ENCODE data around the gene FOXS1. TPM values are rescaled to one million over a fixed set of nuclear protein-coding genes. Genes with fewer than 3 reads are reported as not detected.

The FOXS1 gene
- total RNA-seq, 1 experiment from 2014 or later: 6.3 TPM

DNA sequence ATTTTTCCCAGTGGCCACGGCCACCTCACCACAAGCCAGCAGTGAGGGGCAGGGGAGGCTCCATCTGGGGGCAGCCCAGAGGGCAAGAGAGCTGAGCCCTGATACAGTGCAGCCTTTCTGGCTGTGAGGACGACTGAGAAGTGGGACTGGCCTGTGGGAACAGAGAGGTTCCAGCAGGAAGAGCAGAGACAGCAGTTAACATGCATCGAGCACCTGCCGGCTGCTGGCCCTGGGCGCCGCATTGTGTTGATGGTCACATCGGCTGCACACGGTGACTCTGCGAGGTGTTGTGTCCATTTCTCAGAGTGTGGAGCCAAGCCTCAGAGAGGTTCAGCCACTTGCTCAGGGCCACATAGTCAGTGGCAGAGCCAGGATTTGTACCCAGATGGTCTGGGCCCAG is 9.8 kb downstream of the FOXS1 start:
- CTCF ChIA-PET: interaction anchor here (3.1 to 4.2 kb wide), 2 partner anchors 11 to 16 kb away, joined by 18 to 21 read pairs; no protein-coding TSS in a partner anchor
- TF ChIP-seq SIN3A (IDR thresholded peaks at IDR 0.05; ENCODE audit: borderline replicate concordance, insufficient read depth, low read depth, low read length) (no peak), TCF7L2 (IDR thresholded peaks at IDR 0.05; ENCODE audit: low read depth, low read length) (no peak), POLR2AphosphoS5 (IDR thresholded peaks at IDR 0.05; ENCODE audit: low read depth, low read length) (no peak)
- TF ChIP-seq, protein P1, sequence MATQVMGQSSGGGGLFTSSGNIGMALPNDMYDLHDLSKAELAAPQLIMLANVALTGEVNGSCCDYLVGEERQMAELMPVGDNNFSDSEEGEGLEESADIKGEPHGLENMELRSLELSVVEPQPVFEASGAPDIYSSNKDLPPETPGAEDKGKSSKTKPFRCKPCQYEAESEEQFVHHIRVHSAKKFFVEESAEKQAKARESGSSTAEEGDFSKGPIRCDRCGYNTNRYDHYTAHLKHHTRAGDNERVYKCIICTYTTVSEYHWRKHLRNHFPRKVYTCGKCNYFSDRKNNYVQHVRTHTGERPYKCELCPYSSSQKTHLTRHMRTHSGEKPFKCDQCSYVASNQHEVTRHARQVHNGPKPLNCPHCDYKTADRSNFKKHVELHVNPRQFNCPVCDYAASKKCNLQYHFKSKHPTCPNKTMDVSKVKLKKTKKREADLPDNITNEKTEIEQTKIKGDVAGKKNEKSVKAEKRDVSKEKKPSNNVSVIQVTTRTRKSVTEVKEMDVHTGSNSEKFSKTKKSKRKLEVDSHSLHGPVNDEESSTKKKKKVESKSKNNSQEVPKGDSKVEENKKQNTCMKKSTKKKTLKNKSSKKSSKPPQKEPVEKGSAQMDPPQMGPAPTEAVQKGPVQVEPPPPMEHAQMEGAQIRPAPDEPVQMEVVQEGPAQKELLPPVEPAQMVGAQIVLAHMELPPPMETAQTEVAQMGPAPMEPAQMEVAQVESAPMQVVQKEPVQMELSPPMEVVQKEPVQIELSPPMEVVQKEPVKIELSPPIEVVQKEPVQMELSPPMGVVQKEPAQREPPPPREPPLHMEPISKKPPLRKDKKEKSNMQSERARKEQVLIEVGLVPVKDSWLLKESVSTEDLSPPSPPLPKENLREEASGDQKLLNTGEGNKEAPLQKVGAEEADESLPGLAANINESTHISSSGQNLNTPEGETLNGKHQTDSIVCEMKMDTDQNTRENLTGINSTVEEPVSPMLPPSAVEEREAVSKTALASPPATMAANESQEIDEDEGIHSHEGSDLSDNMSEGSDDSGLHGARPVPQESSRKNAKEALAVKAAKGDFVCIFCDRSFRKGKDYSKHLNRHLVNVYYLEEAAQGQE (IDR thresholded peaks at IDR 0.05; ENCODE audit: insufficient read depth in 1 of 2, low read depth in 2 of 2, low read length in 1 of 2): no peak
- TF ChIP-seq, protein P2, sequence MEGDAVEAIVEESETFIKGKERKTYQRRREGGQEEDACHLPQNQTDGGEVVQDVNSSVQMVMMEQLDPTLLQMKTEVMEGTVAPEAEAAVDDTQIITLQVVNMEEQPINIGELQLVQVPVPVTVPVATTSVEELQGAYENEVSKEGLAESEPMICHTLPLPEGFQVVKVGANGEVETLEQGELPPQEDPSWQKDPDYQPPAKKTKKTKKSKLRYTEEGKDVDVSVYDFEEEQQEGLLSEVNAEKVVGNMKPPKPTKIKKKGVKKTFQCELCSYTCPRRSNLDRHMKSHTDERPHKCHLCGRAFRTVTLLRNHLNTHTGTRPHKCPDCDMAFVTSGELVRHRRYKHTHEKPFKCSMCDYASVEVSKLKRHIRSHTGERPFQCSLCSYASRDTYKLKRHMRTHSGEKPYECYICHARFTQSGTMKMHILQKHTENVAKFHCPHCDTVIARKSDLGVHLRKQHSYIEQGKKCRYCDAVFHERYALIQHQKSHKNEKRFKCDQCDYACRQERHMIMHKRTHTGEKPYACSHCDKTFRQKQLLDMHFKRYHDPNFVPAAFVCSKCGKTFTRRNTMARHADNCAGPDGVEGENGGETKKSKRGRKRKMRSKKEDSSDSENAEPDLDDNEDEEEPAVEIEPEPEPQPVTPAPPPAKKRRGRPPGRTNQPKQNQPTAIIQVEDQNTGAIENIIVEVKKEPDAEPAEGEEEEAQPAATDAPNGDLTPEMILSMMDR (IDR thresholded peaks at IDR 0.05): no peak
- Histone ChIP-seq H3K27ac (ENCODE audit: low read length) (peak overlapping the region; percentile 86), H3K4me3 (ENCODE audit: low read depth in 2 of 2, low read length in 2 of 2) (no peak overlapping the region), H3K27me3 (ENCODE audit: control insufficient read depth, insufficient read depth, low read length) (no peaks in the 10 kb centered on the region), H3K36me3 (ENCODE audit: control insufficient read depth, insufficient read depth, low read length) (no peaks in the 10 kb centered on the region), H3K4me1 (ENCODE audit: control insufficient read depth, insufficient read depth, low read length) (peaks cover 66% of the 10 kb centered on the region), H3K9me3 (ENCODE audit: control insufficient read depth, insufficient read depth, low read depth, low read length) (no peaks in the 10 kb centered on the region)
- intact Hi-C loops (cut with micrococcal nuclease; ENCODE audit: unreplicated experiment): no loop called here
- BruUV-seq (replicated peaks): no TSS peak
- in situ Hi-C loops (cut with HindIII; ENCODE audit: low pct_unique_long_range_greater_than_20kb, low sequenced_read_pairs): no loop called here
- peak; percentile 39 for ATAC-seq
- no peak for DNase-seq (ENCODE audit: low read depth, low spot score)
- POLR2A ChIA-PET: interaction anchor here (0.7 kb wide), 1 partner anchor 188 kb away, joined by 3 read pairs; no protein-coding TSS in a partner anchor

DNA sequence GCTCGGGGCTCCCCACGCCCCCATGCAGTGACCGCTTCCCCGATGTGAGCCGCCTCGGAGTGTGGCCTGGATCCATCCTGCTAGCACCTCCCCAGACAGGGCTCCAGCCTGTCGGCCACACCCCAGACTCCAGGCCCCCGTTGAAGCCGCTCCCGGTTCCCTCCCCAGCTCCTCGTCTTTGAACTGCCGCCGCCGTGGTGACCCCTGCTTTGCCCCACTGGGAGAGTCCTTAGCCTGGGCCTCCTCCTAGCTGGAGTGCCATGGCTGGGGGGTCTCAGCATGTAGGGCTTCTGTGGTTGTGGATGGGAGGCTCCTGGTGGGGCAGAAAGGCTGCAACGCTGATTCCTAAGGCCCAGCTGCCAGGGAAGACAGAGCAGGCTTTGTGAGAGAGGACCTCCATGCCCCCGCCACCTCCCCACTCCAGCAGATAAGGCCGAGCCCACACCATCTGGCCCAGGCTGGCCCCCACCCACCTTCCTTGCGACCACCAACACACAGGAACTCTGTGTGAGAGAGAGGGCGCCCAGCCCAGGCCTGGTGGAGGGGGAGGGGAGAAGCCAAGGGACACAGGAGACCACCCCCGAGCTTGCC is 11.4 kb downstream of the FOXS1 start:
- ChIA-PET CTCF (interaction anchor here (0.6 to 2.2 kb wide), 6 partner anchors 12 to 186 kb away, joined by 4 to 9 read pairs (median 6); partner anchors contain the start of gene FOXS1), POLR2A (interaction anchor here (0.5 kb wide), 1 partner anchor 294 kb away, joined by 3 read pairs; no protein-coding TSS in a partner anchor)
- Histone ChIP-seq H3K27ac (ENCODE audit: low read length) (peak overlapping the region; percentile 86), H3K27me3 (ENCODE audit: control insufficient read depth, insufficient read depth, low read length) (no peaks in the 10 kb centered on the region), H3K36me3 (ENCODE audit: control insufficient read depth, insufficient read depth, low read length) (no peaks in the 10 kb centered on the region), H3K4me1 (ENCODE audit: control insufficient read depth, insufficient read depth, low read length) (peaks cover 55% of the 10 kb centered on the region), H3K9me3 (ENCODE audit: control insufficient read depth, insufficient read depth, low read depth, low read length) (no peaks in the 10 kb centered on the region), H3K4me3 (ENCODE audit: low read depth in 2 of 2, low read length in 2 of 2) (no peak overlapping the region)
- no TSS peak for BruUV-seq (replicated peaks)
- ATAC-seq (peak; percentile 5; the same call in 1 of the 2 replicates), DNase-seq (ENCODE audit: low read depth, low spot score) (no peak)
- intact Hi-C loops (cut with micrococcal nuclease; ENCODE audit: unreplicated experiment): no loop called here
- in situ Hi-C loops (cut with HindIII; ENCODE audit: low pct_unique_long_range_greater_than_20kb, low sequenced_read_pairs): no loop called here
- TF ChIP-seq, protein P1 (IDR thresholded peaks at IDR 0.05; ENCODE audit: insufficient read depth in 1 of 2, low read depth in 2 of 2, low read length in 1 of 2): 0 out of 4 replicates have a peak, but pooled peaks of 1 of the 2 experiments have one; percentile 11
- TF ChIP-seq SIN3A (IDR thresholded peaks at IDR 0.05; ENCODE audit: borderline replicate concordance, insufficient read depth, low read depth, low read length): no peak

Data from Panc1 (cell line).